ENCODE measurements around the gene RPL27. TPM values are rescaled to one million over a fixed set of nuclear protein-coding genes. Genes with fewer than 3 reads are reported as not detected.

Gene RPL27
- total and polyA plus RNA-seq, 2 of the 13 experiments (the other 11 are each of a cell fraction or from before 2014, with no cell fraction given), result 1,585 to 5,840 TPM

GRCh38 chr17:43010667-43011308, 12.6 kb downstream of the RPL27 start (continued):
- TF ChIP-seq ARID5B (CRISPR knock-in tag; IDR thresholded peaks at IDR 0.05) (peak; percentile 93), RERE (CRISPR knock-in tag; IDR thresholded peaks at IDR 0.05; ENCODE audit: low read depth) (peak; percentile 80; the same call in 1 of the 2 replicates), KLF15 (CRISPR knock-in tag; IDR thresholded peaks at IDR 0.05; ENCODE audit: borderline replicate concordance) (0 out of 2 replicates have a peak, but pooled peaks have one; percentile 40), ZBTB43 (CRISPR knock-in tag; conservative IDR thresholded peaks at IDR 0.05) (peak; percentile 64), ZBTB7B (CRISPR knock-in tag; IDR thresholded peaks at IDR 0.05) (peak; percentile 43; the same call in 1 of the 2 replicates), FOXA3 (CRISPR knock-in tag; IDR thresholded peaks at IDR 0.05) (peak; percentile 85), HDAC2 (CRISPR knock-in tag; IDR thresholded peaks at IDR 0.05) (peak; percentile 93), ZBTB20 (CRISPR knock-in tag; IDR thresholded peaks at IDR 0.05; ENCODE audit: borderline replicate concordance, low read depth) (peak; percentile 66; the same call in 1 of the 2 replicates), ZNF331 (CRISPR knock-in tag; IDR thresholded peaks at IDR 0.05) (peak; percentile 79; the same call in 1 of the 2 replicates), SOX13 (IDR thresholded peaks at IDR 0.05) (peak; percentile 44; the same call in 1 of the 2 replicates), SOX13 (CRISPR knock-in tag; conservative IDR thresholded peaks at IDR 0.05 in 1 of 2, IDR thresholded peaks at IDR 0.05 in 1 of 2) (peak in 1 of 2 experiments; percentile 87; a peak in 2 of 4 replicates), ZGPAT (CRISPR knock-in tag; IDR thresholded peaks at IDR 0.05) (peak; percentile 85), KMT2B (CRISPR knock-in tag; IDR thresholded peaks at IDR 0.05) (0 out of 2 replicates have a peak, but pooled peaks have one; percentile 43), SRF (IDR thresholded peaks at IDR 0.05; ENCODE audit: low read depth, low read length) (peak; percentile 17; the same call in 1 of the 2 replicates), FOXK1 (CRISPR knock-in tag; IDR thresholded peaks at IDR 0.05; ENCODE audit: borderline replicate concordance, low read depth) (peak; percentile 65; the same call in 1 of the 2 replicates), TBX2 (CRISPR knock-in tag; IDR thresholded peaks at IDR 0.05; ENCODE audit: borderline replicate concordance) (peak; percentile 89), ZNF724P (CRISPR knock-in tag; IDR thresholded peaks at IDR 0.05; ENCODE audit: borderline replicate concordance) (0 out of 2 replicates have a peak, but pooled peaks have one; percentile 29)

Measured in HepG2 (cell line).